NB4 (cell line): Measurements from ENCODE around the gene IL36RN.

ENCODE experiments used
- MYC ChIP-seq: IDR thresholded peaks from 2 replicates; pipeline ENCODE4 v1.6.1; 2011; ENCODE audit warnings: low read depth, low read length
- POLR2A ChIP-seq: IDR thresholded peaks from 2 replicates; pipeline ENCODE4 v1.6.1; 2011; ENCODE audit warnings: mild to moderate bottlenecking; ENCODE audit not compliant: insufficient read length; ENCODE audit errors: extremely low read depth
- TF ChIP-seq, protein P1 (sequence below): IDR thresholded peaks from one replicate; pipeline ENCODE4 v1.5.1; 2012; ENCODE audit warnings: low read depth, low read length

DNA sequence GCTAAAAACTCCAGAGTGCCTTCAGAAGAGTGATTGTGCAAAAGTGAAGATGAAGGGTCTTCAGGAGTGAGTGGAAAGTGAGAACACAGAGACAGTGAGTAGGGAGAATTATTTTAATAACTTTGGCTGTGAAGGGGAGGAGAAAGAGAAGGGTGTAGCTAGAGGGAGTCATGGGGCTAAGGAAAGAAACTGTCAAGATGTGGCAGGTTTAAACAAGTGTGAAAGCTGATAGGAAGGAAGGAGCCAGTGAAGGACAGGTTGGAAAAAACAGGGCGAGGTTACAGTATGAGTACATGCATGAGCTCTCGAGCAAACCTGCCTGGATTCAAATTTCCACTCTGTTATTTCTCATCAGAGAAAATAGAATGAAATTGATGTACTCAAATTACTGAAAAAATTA is 26.5 kb downstream of the IL36RN start:
- TF ChIP-seq, protein P1, sequence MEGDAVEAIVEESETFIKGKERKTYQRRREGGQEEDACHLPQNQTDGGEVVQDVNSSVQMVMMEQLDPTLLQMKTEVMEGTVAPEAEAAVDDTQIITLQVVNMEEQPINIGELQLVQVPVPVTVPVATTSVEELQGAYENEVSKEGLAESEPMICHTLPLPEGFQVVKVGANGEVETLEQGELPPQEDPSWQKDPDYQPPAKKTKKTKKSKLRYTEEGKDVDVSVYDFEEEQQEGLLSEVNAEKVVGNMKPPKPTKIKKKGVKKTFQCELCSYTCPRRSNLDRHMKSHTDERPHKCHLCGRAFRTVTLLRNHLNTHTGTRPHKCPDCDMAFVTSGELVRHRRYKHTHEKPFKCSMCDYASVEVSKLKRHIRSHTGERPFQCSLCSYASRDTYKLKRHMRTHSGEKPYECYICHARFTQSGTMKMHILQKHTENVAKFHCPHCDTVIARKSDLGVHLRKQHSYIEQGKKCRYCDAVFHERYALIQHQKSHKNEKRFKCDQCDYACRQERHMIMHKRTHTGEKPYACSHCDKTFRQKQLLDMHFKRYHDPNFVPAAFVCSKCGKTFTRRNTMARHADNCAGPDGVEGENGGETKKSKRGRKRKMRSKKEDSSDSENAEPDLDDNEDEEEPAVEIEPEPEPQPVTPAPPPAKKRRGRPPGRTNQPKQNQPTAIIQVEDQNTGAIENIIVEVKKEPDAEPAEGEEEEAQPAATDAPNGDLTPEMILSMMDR, result no peak
- no peak for TF ChIP-seq POLR2A
- no peak for TF ChIP-seq MYC
